Caco-2 (cell line): ENCODE measurements around the gene SGF29. TPM values are rescaled to one million over a fixed set of nuclear protein-coding genes. Genes with fewer than 3 reads are reported as not detected.
"Not testable (repeated sequence)": the region's sequence is repeated elsewhere in the genome, so short reads cannot be mapped to it uniquely, and the experiment has no call there.

Experiments
- BruUV-seq: library from RNA; stranded (reverse); fragments of 400-500 nt; replicated peaks from 2 replicates; lab custom pipeline; 2021; lab: Mats Ljungman, UMichigan
- CTCF ChIA-PET: fragments of 300-600 bp; sonication (Branson Sonifier 250); formaldehyde crosslinking; loops from one replicate; lab custom pipeline; 2022; ENCODE audit warnings: antibody characterized with exemption; lab: Charles Lee
- POLR2A ChIA-PET: fragments of 300-600 bp; sonication (Branson Sonifier 250); formaldehyde crosslinking; loops from one replicate; lab custom pipeline; 2022; ENCODE audit warnings: antibody characterized with exemption; lab: Charles Lee
- DNase-seq, 2 experiments: peaks; one replicate each; pipeline versions ENCODE4 v3.0.0 to v3.0.0-alpha.2; 2020 to 2022
- H3K27me3 ChIP-seq: replicated peaks from 2 replicates; pipeline ENCODE4 v1.6.0; 2011; ENCODE audit warnings: low read length; ENCODE audit not compliant: control insufficient read depth, insufficient read depth
- H3K36me3 ChIP-seq: 2 replicates; pipeline ENCODE4 v1.5.1; 2011; ENCODE audit warnings: low read length; ENCODE audit not compliant: control insufficient read depth, insufficient read depth
- H3K4me1 ChIP-seq: fragments of 250-450 bp; sonication (Bioruptor Pico); 2 replicates; pipeline ENCODE4 v1.5.1; 2020; ENCODE audit warnings: mild to moderate bottlenecking
- H3K4me3 ChIP-seq: 2 replicates; pipeline ENCODE4 v1.5.1; 2011; ENCODE audit warnings: low read depth, mild to moderate bottlenecking, control low read depth, low read length
- H3K9me3 ChIP-seq: fragments of 250-450 bp; sonication (Bioruptor Pico); 2 replicates; pipeline ENCODE4 v1.5.1; 2020; ENCODE audit warnings: mild to moderate bottlenecking, moderate library complexity
- H3K27ac Mint-ChIP-seq: one replicate; pipeline ENCODE4 v1.8.0; 2022; ENCODE audit warnings: mixed read lengths; ENCODE audit not compliant: unreplicated experiment
- H3K27me3 Mint-ChIP-seq: one replicate; pipeline ENCODE4 v1.8.0; 2022; ENCODE audit warnings: mixed read lengths; ENCODE audit not compliant: insufficient read depth, unreplicated experiment
- H3K36me3 Mint-ChIP-seq: one replicate; pipeline ENCODE4 v1.8.0; 2022; ENCODE audit warnings: mild to moderate bottlenecking, mixed read lengths; ENCODE audit not compliant: insufficient read depth, unreplicated experiment
- H3K4me1 Mint-ChIP-seq: one replicate; pipeline ENCODE4 v1.8.0; 2022; ENCODE audit warnings: low read depth, mixed read lengths; ENCODE audit not compliant: unreplicated experiment
- H3K4me3 Mint-ChIP-seq: one replicate; pipeline ENCODE4 v1.8.0; 2022; ENCODE audit warnings: mild to moderate bottlenecking, moderate library complexity, mixed read lengths; ENCODE audit not compliant: unreplicated experiment
- H3K9me3 Mint-ChIP-seq: one replicate; pipeline ENCODE4 v1.8.0; 2022; ENCODE audit warnings: mixed read lengths; ENCODE audit not compliant: unreplicated experiment
- intact Hi-C: fragments of 100-400 bp; cut with micrococcal nuclease; formaldehyde crosslinking; loops from one replicate; pipeline ENCODE4 v1.10.0; 2022; ENCODE audit not compliant: unreplicated experiment
- total RNA-seq: library from RNA; stranded (reverse); gene quantifications from 2 replicates; pipeline ENCODE4 v1.2.3, GENCODE V29; 2022
- TF ChIP-seq, protein P1 (sequence below), 2 experiments: fragments of 200-600 bp in 1 of 2; IDR thresholded peaks; 1 replicate in 1 of 2; 2 replicates in 1 of 2; pipeline versions ENCODE4 v1.5.1 to v1.8.0; 2011 to 2022; ENCODE audit warnings: antibody characterized with exemption in 1 of 2, control low read depth in 1 of 2, inconsistent platforms in 1 of 2, low read depth in 1 of 2, low read length in 1 of 2, mild to moderate bottlenecking in 1 of 2, moderate library complexity in 1 of 2; ENCODE audit not compliant: insufficient read depth in 1 of 2, severe bottlenecking in 1 of 2, unreplicated experiment in 1 of 2

The SGF29 gene
- total RNA-seq, 1 experiment from 2014 or later = 29.8 TPM

DNA sequence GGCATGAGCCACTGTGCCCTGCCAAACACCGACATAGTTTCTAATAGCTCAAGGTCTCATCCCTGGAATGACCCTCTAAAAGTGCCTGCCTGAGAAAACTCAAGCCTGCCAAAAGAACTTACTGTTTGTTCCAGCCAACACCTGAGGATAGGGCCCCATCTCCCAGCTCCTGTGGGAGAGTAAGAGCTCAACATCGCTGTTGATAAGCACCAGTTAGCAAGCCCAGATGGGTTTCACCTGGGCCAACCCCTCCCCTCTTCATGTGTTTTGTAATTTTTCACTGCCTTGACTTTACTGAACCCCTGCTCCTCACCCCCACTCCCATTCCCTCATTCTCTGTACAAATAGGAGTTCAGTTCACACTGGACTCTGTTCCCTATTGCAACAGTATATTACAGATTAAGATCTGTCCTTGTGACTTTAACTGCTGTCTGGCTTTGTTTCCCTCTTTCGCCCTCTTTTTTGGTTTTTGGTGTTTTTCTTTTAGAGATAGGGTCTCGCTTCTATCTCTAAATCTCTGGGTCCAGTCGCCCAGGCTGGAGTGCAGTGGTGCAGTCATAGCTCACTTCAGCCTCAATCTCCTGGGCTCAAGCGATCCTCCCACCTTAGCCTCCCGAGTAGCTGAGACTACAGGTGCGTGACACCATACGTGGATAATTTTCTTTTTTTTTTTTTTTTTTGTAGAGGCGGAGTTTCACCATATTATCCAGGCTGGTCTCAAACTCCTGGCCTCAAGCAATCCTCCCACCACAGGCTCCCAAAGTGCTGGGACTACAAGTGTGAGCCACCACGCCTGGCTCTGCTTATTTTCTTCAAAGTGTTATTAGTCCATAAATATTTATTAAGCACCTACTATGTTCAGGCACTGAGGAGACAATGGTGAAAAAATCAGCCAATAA is 27.3 kb upstream of the SGF29 start:
- Mint-ChIP-seq H3K9me3 (no peaks in the 10 kb centered on the region), H3K27me3 (no peaks in the 10 kb centered on the region), H3K4me3 (peak overlapping the region; percentile 43), H3K4me1 (peaks cover 13% of the 10 kb centered on the region), H3K36me3 (no peaks in the 10 kb centered on the region), H3K27ac (peak overlapping the region; percentile 74)
- no peak overlapping the region for H3K4me3 ChIP-seq
- BruUV-seq = no TSS peak
- intact Hi-C loops = loop anchor here (2.0 kb wide), 1 partner anchor 34 kb away; the partner anchor contains the start of gene CLN3
- ChIA-PET CTCF (interaction anchor here (1.0 kb wide), 1 partner anchor 15 kb away, joined by 5 read pairs; no protein-coding TSS in a partner anchor), POLR2A (interaction anchor here (0.7 to 1.0 kb wide), 3 partner anchors 8 to 27 kb away, joined by 3 to 5 read pairs (median 4); no protein-coding TSS in a partner anchor)
- no peaks in the 10 kb centered on the region for H3K27me3 ChIP-seq
- DNase-seq = peak; percentile 76 to 83
- TF ChIP-seq, protein P1, sequence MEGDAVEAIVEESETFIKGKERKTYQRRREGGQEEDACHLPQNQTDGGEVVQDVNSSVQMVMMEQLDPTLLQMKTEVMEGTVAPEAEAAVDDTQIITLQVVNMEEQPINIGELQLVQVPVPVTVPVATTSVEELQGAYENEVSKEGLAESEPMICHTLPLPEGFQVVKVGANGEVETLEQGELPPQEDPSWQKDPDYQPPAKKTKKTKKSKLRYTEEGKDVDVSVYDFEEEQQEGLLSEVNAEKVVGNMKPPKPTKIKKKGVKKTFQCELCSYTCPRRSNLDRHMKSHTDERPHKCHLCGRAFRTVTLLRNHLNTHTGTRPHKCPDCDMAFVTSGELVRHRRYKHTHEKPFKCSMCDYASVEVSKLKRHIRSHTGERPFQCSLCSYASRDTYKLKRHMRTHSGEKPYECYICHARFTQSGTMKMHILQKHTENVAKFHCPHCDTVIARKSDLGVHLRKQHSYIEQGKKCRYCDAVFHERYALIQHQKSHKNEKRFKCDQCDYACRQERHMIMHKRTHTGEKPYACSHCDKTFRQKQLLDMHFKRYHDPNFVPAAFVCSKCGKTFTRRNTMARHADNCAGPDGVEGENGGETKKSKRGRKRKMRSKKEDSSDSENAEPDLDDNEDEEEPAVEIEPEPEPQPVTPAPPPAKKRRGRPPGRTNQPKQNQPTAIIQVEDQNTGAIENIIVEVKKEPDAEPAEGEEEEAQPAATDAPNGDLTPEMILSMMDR (IDR thresholded peaks at IDR 0.05; ENCODE audit: insufficient read depth in 1 of 2, low read depth in 1 of 2, low read length in 1 of 2, severe bottlenecking in 1 of 2, unreplicated experiment in 1 of 2) = no peak
- peaks cover 46% of the 10 kb centered on the region for H3K4me1 ChIP-seq
- H3K9me3 ChIP-seq = no peaks in the 10 kb centered on the region
- no peaks in the 10 kb centered on the region for H3K36me3 ChIP-seq

DNA sequence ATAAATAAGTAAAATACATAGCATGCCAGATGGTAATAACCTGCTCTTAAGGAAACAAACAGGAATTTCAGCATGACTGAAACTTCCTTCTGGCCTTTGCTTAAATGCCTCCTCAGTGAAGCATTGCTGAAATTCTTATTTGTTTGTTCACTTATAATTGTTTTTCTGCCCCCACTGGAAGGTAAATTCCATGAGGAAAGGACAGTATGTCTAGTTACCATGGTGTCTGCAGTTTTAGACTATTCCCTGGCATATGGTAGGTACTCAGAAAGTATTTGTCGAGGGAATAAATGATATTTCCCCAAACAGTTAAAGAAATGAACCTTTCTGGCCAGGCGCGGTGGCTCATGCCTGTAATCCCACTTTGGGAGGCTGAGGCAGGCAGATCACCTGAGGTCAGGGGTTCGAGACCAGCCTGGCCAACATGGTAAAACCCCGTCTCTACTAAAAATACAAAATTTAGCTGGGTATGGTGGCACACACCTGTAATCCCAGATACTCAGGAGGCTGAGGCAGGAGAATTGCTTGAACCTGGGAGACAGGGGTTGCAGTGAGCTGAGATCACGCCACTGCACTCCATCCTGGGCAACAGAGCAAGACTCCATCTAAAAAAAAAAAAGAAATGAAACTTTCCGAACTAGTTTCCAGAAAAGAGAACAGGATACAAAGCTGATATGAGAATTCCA is 26.5 kb upstream of the SGF29 start:
- intact Hi-C loops = loop anchor here (2.0 kb wide), 1 partner anchor 34 kb away; the partner anchor contains the start of gene CLN3
- BruUV-seq, H3K9me3 ChIP-seq, H3K36me3 Mint-ChIP-seq, H3K27ac Mint-ChIP-seq, H3K4me3 ChIP-seq, CTCF ChIA-PET, H3K4me3 Mint-ChIP-seq, H3K9me3 Mint-ChIP-seq, DNase-seq, H3K27me3 ChIP-seq, H3K36me3 ChIP-seq, POLR2A ChIA-PET, H3K27me3 Mint-ChIP-seq: not testable (repeated sequence)
- peaks cover 17% of the 10 kb centered on the region for H3K4me1 Mint-ChIP-seq
- H3K4me1 ChIP-seq = peaks cover 49% of the 10 kb centered on the region

DNA sequence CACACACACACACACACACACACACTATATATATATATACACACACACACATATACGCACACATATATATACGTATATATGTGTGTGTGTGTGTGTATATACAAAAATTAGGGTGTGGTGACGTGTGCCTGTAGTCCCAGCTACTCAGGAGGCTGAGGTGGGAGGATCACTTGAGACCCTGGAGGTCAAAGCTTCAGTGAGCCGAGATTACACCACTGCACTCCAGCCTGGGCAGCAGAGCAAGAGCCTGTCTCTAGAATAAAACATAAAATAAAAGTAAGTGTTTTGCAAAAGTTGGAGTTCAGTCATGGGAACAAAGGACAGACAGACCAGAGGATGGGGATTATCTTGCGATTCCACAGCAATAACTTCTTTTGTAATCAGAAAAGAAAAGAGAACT is 25.7 kb upstream of the SGF29 start:
- intact Hi-C loops = loop anchor here (2.0 kb wide), 1 partner anchor 35 kb away; the partner anchor contains the start of gene CLN3
- BruUV-seq = no TSS peak
- Mint-ChIP-seq H3K9me3 (no peaks in the 10 kb centered on the region), H3K27ac (no peak overlapping the region), H3K27me3 (no peaks in the 10 kb centered on the region), H3K4me3 (no peak overlapping the region), H3K36me3 (no peaks in the 10 kb centered on the region), H3K4me1 (peaks cover 20% of the 10 kb centered on the region)
- Histone ChIP-seq H3K9me3 (no peaks in the 10 kb centered on the region), H3K36me3 (no peaks in the 10 kb centered on the region), H3K4me1 (peaks cover 56% of the 10 kb centered on the region), H3K4me3 (no peak overlapping the region), H3K27me3 (no peaks in the 10 kb centered on the region)
- ChIA-PET POLR2A (no interaction called here), CTCF (no interaction called here)
- DNase-seq = no peak
- TF ChIP-seq, protein P1 (IDR thresholded peaks at IDR 0.05; ENCODE audit: insufficient read depth in 1 of 2, low read depth in 1 of 2, low read length in 1 of 2, severe bottlenecking in 1 of 2, unreplicated experiment in 1 of 2) = no peak
